ENCODE results near the gene PLXNA4.

DNA sequence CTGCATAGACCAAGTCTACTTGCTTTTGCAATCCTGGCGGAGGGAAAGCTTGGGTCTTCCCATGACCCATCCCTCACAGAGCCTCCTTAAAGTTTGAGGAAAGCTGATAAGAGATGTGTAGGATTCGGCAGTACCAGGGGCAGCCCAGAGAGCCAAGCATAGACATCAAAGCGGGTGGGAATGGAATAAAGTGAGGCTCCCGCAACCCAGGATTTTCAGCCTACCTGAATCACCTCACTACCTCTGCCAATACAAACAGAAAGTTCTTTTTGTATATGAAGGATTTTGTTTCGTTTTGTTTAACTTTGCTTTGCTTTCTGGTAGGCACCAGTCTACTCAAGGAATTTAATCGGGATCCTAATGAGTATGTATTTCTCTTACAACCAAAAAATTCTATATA is 451.7 kb downstream of the PLXNA4 start:
- TF ChIP-seq, protein P1, sequence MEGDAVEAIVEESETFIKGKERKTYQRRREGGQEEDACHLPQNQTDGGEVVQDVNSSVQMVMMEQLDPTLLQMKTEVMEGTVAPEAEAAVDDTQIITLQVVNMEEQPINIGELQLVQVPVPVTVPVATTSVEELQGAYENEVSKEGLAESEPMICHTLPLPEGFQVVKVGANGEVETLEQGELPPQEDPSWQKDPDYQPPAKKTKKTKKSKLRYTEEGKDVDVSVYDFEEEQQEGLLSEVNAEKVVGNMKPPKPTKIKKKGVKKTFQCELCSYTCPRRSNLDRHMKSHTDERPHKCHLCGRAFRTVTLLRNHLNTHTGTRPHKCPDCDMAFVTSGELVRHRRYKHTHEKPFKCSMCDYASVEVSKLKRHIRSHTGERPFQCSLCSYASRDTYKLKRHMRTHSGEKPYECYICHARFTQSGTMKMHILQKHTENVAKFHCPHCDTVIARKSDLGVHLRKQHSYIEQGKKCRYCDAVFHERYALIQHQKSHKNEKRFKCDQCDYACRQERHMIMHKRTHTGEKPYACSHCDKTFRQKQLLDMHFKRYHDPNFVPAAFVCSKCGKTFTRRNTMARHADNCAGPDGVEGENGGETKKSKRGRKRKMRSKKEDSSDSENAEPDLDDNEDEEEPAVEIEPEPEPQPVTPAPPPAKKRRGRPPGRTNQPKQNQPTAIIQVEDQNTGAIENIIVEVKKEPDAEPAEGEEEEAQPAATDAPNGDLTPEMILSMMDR (IDR thresholded peaks at IDR 0.05), result no peak
- TF ChIP-seq POLR2AphosphoS5 (IDR thresholded peaks at IDR 0.05; ENCODE audit: low read depth, low read length) (no peak), TCF7L2 (IDR thresholded peaks at IDR 0.05; ENCODE audit: low read depth, low read length) (no peak), SIN3A (IDR thresholded peaks at IDR 0.05; ENCODE audit: borderline replicate concordance, insufficient read depth, low read depth, low read length) (no peak), REST (IDR thresholded peaks at IDR 0.05; ENCODE audit: insufficient read depth in 1 of 2, low read depth in 2 of 2, low read length in 1 of 2) (no peak)

Data from Panc1 (cell line).